Type B pancreatic cell (in vitro differentiated cells): Measurements from ENCODE around the gene SLC1A1. TPM values are rescaled to one million over a fixed set of nuclear protein-coding genes. Genes with fewer than 3 reads are reported as not detected.
A peak's percentile ranks its signal among the peaks of the same experiment; 100 is the strongest.
"Not testable (repeated sequence)": the region's sequence is repeated elsewhere in the genome, so short reads cannot be mapped to it uniquely, and the experiment has no call there.

Experiments
- DNase-seq: peaks from one replicate; pipeline ENCODE4 v3.0.0; 2021; ENCODE audit warnings: mixed read lengths; ENCODE audit not compliant: unreplicated experiment; ENCODE audit errors: extremely low spot score
- H3K27ac Mint-ChIP-seq: 2 replicates; pipeline ENCODE4 v1.8.0; 2021; ENCODE audit warnings: mild to moderate bottlenecking, mixed read lengths
- H3K27me3 Mint-ChIP-seq: 2 replicates; pipeline ENCODE4 v1.8.0; 2021; ENCODE audit warnings: mixed read lengths
- H3K36me3 Mint-ChIP-seq: 2 replicates; pipeline ENCODE4 v1.8.0; 2021; ENCODE audit warnings: mixed read lengths
- H3K4me1 Mint-ChIP-seq: one replicate; pipeline ENCODE4 v1.8.0; 2021; ENCODE audit warnings: mixed read lengths; ENCODE audit not compliant: unreplicated experiment
- H3K4me3 Mint-ChIP-seq: 2 replicates; pipeline ENCODE4 v1.8.0; 2021; ENCODE audit warnings: mild to moderate bottlenecking, mixed read lengths
- H3K9me3 Mint-ChIP-seq: 2 replicates; pipeline ENCODE4 v1.8.0; 2021; ENCODE audit warnings: mixed read lengths
- total RNA-seq: library from RNA; stranded (reverse); gene quantifications from 2 replicates; pipeline ENCODE4 v1.2.1, GENCODE V29; 2021; ENCODE audit warnings: low replicate concordance
- TF ChIP-seq, protein P1 (sequence below): fragments of 200-600 bp; sonication (generic); conservative IDR thresholded peaks from 2 replicates; pipeline ENCODE4 v1.5.0; 2021; ENCODE audit warnings: antibody characterized with exemption, mild to moderate bottlenecking

Gene SLC1A1
- total RNA-seq, 1 donor from 2014 or later, result 6.0 TPM

- H3K27ac Mint-ChIP-seq, result no peak overlapping the region
- H3K36me3 Mint-ChIP-seq, result no peaks in the 10 kb centered on the region
- TF ChIP-seq, protein P1, sequence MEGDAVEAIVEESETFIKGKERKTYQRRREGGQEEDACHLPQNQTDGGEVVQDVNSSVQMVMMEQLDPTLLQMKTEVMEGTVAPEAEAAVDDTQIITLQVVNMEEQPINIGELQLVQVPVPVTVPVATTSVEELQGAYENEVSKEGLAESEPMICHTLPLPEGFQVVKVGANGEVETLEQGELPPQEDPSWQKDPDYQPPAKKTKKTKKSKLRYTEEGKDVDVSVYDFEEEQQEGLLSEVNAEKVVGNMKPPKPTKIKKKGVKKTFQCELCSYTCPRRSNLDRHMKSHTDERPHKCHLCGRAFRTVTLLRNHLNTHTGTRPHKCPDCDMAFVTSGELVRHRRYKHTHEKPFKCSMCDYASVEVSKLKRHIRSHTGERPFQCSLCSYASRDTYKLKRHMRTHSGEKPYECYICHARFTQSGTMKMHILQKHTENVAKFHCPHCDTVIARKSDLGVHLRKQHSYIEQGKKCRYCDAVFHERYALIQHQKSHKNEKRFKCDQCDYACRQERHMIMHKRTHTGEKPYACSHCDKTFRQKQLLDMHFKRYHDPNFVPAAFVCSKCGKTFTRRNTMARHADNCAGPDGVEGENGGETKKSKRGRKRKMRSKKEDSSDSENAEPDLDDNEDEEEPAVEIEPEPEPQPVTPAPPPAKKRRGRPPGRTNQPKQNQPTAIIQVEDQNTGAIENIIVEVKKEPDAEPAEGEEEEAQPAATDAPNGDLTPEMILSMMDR, result no peak
- no peak for DNase-seq
- no peaks in the 10 kb centered on the region for H3K27me3 Mint-ChIP-seq
- no peak overlapping the region for H3K4me3 Mint-ChIP-seq
- H3K4me1 Mint-ChIP-seq, result peaks cover 4% of the 10 kb centered on the region
- no peaks in the 10 kb centered on the region for H3K9me3 Mint-ChIP-seq
Observed at GRCh38 chr9:4594994-4595393, 104.7 kb downstream of the SLC1A1 start.

DNA sequence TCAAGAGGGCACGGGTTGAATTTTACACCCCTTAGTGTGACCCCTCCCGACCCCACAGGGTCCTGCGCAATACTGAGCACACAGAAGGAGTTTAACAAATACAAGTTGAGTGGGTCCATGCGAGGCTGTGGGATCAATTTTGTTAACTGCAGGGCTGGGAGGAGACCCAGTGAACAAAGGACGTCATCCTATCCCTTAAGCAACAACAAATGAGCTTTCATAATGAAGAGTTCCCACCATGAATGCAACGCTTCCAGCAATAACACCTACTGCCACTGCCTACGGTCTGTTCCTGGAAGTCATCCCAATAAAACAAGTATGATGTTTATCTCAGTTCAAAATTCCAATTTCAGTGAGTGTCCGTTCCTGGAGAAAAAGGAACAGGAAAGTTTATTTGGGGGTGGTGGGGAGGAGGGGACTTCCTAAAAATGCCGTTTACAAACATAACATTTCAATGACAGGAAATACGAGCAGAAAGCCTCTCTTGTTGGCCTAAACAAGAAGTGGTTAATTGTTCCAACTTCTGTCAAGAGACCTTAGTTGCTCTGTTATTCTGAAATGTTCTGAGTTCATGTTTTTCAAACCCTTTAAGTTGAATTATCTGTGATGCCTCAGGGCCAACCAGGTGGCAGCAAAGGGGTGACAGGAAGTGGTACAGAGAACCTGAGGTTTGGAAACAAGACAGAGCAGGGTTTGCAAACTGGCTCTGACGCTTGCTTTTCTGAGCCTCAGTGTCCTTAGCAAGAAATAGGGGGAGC, 106.1 kb downstream of the SLC1A1 start:
- no peaks in the 10 kb centered on the region for H3K9me3 Mint-ChIP-seq
- no peak overlapping the region for H3K27ac Mint-ChIP-seq
- H3K4me3 Mint-ChIP-seq, result no peak overlapping the region
- no peak for DNase-seq
- H3K27me3 Mint-ChIP-seq, result no peaks in the 10 kb centered on the region
- no peaks in the 10 kb centered on the region for H3K36me3 Mint-ChIP-seq
- TF ChIP-seq, protein P1, result no peak
- no peaks in the 10 kb centered on the region for H3K4me1 Mint-ChIP-seq

DNA sequence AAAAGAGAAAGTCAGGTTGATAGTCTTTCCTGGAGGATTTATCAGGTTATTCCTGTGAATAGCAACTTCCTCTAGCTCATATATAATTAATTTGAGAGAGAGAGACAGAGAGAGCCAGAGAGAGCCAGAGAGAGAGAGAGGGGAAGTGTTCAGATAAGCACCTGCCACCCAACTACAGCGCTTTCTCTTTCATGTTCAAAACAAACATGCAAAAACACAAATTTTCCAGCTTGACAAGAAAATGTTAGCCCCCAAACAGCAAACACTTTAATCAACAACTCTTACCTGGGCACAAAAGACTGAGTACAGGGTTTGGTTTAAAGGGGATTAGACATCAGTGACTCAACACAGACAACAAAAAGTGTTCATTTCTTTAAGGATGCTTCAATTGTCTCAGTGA, 110.1 kb downstream of the SLC1A1 start:
- H3K4me3 Mint-ChIP-seq, result no peak overlapping the region
- no peaks in the 10 kb centered on the region for H3K36me3 Mint-ChIP-seq
- H3K9me3 Mint-ChIP-seq, result no peaks in the 10 kb centered on the region
- H3K27ac Mint-ChIP-seq, result no peak overlapping the region
- DNase-seq, result no peak
- TF ChIP-seq, protein P1, result no peak
- no peaks in the 10 kb centered on the region for H3K27me3 Mint-ChIP-seq
- no peaks in the 10 kb centered on the region for H3K4me1 Mint-ChIP-seq

GRCh38 chr9:4603830-4604229, 113.6 kb downstream of the SLC1A1 start:
- H3K27me3 Mint-ChIP-seq, result no peaks in the 10 kb centered on the region
- H3K4me1 Mint-ChIP-seq, result no peaks in the 10 kb centered on the region
- H3K27ac Mint-ChIP-seq, result no peak overlapping the region
- TF ChIP-seq, protein P1, result no peak
- no peaks in the 10 kb centered on the region for H3K36me3 Mint-ChIP-seq
- H3K9me3 Mint-ChIP-seq, result no peaks in the 10 kb centered on the region
- H3K4me3 Mint-ChIP-seq, result no peak overlapping the region
- no peak for DNase-seq

DNA sequence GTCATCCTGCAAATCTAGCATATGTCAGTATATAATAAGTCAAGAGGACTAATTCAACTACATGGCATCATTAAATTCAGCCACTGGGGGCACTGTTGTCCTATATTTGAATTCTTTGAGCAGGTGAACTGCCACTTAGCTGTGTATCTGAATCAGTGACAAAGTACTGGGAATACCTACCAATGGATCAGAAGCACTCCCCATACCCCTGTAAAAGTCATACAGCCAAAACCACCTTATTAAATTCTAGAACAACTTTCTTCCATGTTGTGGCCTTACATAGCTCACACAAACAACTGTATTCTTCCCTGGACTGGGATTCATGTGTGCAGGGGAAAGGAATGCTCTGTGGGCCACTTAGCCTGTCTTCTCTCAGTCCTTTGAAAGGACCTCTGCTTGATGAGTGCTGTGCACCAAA, 114.4 kb downstream of the SLC1A1 start:
- H3K36me3 Mint-ChIP-seq, result no peaks in the 10 kb centered on the region
- no peak overlapping the region for H3K4me3 Mint-ChIP-seq
- TF ChIP-seq, protein P1, result peak; percentile 84
- DNase-seq, result no peak
- H3K4me1 Mint-ChIP-seq, result no peaks in the 10 kb centered on the region
- no peak overlapping the region for H3K27ac Mint-ChIP-seq
- no peaks in the 10 kb centered on the region for H3K9me3 Mint-ChIP-seq
- H3K27me3 Mint-ChIP-seq, result no peaks in the 10 kb centered on the region

- not testable (repeated sequence) for H3K9me3 Mint-ChIP-seq, H3K4me3 Mint-ChIP-seq, H3K27me3 Mint-ChIP-seq, DNase-seq, H3K27ac Mint-ChIP-seq, H3K36me3 Mint-ChIP-seq, H3K4me1 Mint-ChIP-seq
Observed at GRCh38 chr9:4606033-4606432, 115.8 kb downstream of the SLC1A1 start.
